HUES6 (cell line): ENCODE measurements around the gene CSN1S1.

Source experiments
- H3K27ac ChIP-seq: 2 replicates; pipeline ENCODE4 v1.7.0; 2013; ENCODE audit warnings: low read depth, mild to moderate bottlenecking, low read length, inconsistent platforms
- H3K27me3 ChIP-seq: 2 replicates; pipeline ENCODE4 v1.6.1; 2013; ENCODE audit warnings: low read length; ENCODE audit not compliant: control insufficient read depth, insufficient read depth
- H3K36me3 ChIP-seq: 2 replicates; pipeline ENCODE4 v1.6.1; 2013; ENCODE audit warnings: low read length; ENCODE audit not compliant: control insufficient read depth, insufficient read depth
- H3K4me1 ChIP-seq: 2 replicates; pipeline ENCODE4 v1.6.1; 2013; ENCODE audit warnings: low read length; ENCODE audit not compliant: control insufficient read depth, insufficient read depth
- H3K4me3 ChIP-seq: 2 replicates; pipeline ENCODE4 v1.5.1; 2013; ENCODE audit warnings: low read depth, low read length
- H3K9ac ChIP-seq: one replicate; pipeline ENCODE4 v1.6.1; 2013; ENCODE audit warnings: mild to moderate bottlenecking, low read length
- H3K9me3 ChIP-seq: 2 replicates; pipeline ENCODE4 v1.6.1; 2013; ENCODE audit warnings: low read depth, low read length; ENCODE audit not compliant: control insufficient read depth, insufficient read depth

The CSN1S1 gene, protein sequence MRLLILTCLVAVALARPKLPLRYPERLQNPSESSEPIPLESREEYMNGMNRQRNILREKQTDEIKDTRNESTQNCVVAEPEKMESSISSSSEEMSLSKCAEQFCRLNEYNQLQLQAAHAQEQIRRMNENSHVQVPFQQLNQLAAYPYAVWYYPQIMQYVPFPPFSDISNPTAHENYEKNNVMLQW

DNA sequence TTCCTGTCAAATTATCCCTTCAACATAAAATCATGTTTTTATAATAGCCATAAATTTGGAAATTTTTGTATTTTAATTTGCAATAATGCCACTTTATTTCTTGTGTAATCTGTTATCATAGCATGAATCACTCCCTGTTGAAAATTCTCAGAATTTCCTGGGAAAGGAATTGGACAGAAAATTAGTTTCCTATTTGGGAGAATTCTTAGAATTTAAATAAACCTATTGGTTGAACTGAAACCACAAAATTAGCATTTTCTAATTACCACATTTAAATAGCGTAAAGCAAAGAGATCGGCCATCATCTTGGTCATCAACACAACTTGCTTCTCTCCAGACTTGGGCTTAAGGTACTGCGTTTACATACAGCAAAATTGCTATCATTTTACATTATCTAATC lies at the start of gene CSN1S1:
Gene CSN1S1 (plus strand): TSS at position 301 of the 400 bp plus-strand sequence. CDS start 1,488 bp downstream, outside the sequence.
- Histone ChIP-seq H3K36me3 (no peaks in the 10 kb centered on the region), H3K9ac (no peak within 1 kb of the TSS), H3K9me3 (no peaks in the 10 kb centered on the region), H3K4me3 (no peak within 1 kb of the TSS), H3K27me3 (no peaks in the 10 kb centered on the region), H3K27ac (no peak within 1 kb of the TSS), H3K4me1 (no peaks in the 10 kb centered on the region)

DNA sequence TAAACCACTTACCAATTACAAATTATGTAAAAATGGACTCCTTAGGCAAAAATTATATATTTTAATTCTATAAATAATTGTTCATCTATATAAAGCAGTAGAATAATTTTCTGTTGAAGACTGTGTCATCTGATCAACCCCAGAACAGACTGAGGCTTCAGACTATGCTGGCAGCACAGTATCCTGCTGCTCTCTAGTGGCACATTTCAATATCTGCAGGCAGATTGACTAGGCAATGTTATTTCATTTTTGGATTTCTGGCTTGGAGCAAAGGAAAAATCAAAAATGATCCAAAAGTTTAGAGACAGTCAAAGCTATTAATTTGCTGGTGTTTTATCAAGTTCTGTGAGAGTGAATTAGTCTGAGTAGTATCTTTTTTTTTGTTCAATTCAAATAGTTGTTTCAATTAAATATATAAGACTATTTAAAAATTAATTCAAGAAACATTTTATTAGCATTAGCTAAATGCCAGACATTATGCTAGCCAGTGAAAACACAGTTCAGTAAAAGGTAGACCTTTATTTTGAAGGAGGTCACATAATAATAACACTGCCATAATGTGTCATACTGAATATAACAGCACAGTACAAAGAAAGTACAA lies 49.6 kb upstream of the CSN1S1 start:
- H3K27me3 ChIP-seq: no peaks in the 10 kb centered on the region
- H3K27ac ChIP-seq: no peak overlapping the region
- peaks cover 14% of the 10 kb centered on the region for H3K9me3 ChIP-seq
- no peak overlapping the region for H3K4me3 ChIP-seq
- no peaks in the 10 kb centered on the region for H3K36me3 ChIP-seq
- no peaks in the 10 kb centered on the region for H3K4me1 ChIP-seq
- H3K9ac ChIP-seq: no peak overlapping the region

DNA sequence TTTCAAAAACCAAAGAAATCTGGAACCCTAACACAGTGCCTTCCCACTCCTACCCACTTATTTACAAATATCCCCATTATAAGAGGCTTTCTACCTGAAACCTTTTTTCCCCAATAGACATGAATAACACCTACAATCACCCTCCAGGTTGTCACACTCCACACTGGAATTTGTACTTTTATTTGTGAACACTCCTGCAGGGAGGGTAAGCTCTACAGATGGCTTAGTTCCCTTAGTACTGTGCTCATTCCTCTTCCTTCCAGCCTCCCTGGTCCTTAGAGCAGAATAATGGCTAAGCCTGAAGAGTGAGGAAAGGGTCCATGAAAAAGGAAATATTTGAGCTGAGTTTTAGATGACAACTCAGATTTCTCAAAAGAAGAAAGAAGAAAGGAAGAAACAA lies 48.7 kb upstream of the CSN1S1 start:
- H3K9me3 ChIP-seq: peaks cover 14% of the 10 kb centered on the region
- no peak overlapping the region for H3K4me3 ChIP-seq
- H3K27me3 ChIP-seq: no peaks in the 10 kb centered on the region
- no peaks in the 10 kb centered on the region for H3K36me3 ChIP-seq
- no peak overlapping the region for H3K9ac ChIP-seq
- no peaks in the 10 kb centered on the region for H3K4me1 ChIP-seq
- no peak overlapping the region for H3K27ac ChIP-seq

DNA sequence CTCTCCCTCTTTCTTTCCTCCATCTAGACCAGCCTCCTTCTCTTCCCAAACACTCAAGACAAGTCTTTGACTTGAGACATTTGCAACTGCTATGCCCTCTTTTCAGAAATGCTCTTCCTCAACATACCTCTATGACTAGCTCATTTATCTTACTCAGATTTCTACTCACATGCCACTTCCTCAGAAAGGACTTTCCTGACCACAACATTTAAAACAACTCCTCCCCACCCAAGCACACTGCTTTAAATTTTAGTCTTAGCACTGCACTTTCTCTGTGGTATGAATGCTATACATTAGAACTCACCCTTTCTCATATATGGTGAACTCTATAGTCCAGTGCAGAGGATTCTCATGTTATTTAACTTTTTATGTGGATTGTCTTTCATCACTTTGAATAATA lies 42.5 kb upstream of the CSN1S1 start:
- Histone ChIP-seq H3K9me3 (peaks cover 10% of the 10 kb centered on the region), H3K27ac (no peak overlapping the region), H3K27me3 (no peaks in the 10 kb centered on the region), H3K4me1 (no peaks in the 10 kb centered on the region), H3K36me3 (no peaks in the 10 kb centered on the region), H3K4me3 (no peak overlapping the region), H3K9ac (no peak overlapping the region)

DNA sequence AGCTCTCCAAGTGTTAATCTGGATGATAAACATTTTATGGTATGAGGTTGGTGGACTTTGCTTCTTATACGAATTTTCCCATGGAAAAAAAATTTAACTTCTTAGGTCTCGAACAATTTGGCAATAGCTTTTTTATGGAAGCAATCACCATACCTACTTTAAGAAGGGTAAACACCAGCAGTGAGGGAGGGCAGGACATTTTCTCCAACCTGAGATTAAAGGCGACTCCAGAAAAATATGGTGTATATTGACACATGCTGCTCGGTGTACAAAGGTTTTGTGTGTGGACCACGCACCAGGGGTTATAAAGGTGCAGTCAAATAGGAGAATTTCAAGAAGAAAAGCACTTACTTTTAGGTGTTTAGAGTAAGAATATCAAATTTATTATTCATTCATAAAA lies 36.7 kb upstream of the CSN1S1 start:
- no peak overlapping the region for H3K4me3 ChIP-seq
- H3K27me3 ChIP-seq: no peaks in the 10 kb centered on the region
- H3K36me3 ChIP-seq: no peaks in the 10 kb centered on the region
- H3K27ac ChIP-seq: no peak overlapping the region
- H3K9me3 ChIP-seq: no peaks in the 10 kb centered on the region
- H3K9ac ChIP-seq: no peak overlapping the region
- no peaks in the 10 kb centered on the region for H3K4me1 ChIP-seq

DNA sequence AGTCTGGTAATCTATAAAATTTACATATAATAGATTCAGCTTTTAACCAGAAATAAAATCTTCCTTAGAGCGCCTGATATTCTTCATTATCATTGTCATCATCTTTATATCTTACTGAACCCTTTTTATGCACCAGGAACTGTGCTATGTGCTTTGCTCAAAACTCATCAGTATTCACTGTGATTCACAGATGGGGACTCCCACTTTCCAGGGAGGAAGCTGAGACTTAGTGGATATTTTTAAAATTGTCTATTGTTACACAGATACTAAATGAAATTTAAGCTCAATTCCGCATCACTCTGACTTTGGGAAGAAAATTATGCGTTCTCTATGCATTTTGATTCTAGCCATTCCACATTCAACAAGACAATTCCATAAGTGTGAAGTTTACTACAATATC lies 36.1 kb upstream of the CSN1S1 start:
- H3K4me1 ChIP-seq: no peaks in the 10 kb centered on the region
- H3K27me3 ChIP-seq: no peaks in the 10 kb centered on the region

DNA sequence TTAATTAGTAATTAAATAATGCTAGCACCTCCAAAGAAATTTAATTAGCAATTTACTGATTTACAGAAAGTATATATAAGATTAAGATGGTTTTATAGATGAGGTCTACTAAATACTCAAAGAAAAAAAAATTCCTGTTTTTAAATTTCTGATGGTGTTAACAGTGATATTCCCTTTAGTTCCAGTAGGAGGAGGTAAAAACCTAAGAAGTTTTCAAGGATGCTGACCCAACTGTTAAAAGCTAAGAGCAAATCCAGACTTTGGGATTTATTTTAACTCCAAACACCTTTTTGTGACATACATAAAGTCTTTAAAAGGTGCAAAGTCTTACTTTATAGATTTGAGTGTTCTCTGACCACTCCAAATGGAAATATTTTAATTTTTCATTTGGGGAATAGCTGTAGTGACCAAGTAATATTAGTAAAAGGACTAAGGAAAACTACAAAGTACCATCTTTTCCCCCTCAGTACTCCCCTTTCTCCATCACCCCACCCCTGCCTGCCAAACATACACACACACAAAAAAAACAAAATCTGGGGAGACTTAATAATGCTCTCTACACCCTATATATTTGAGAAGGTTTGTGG lies 34.2 kb upstream of the CSN1S1 start:
- Histone ChIP-seq H3K9me3 (no peaks in the 10 kb centered on the region), H3K4me3 (no peak overlapping the region), H3K9ac (no peak overlapping the region), H3K27ac (no peak overlapping the region), H3K27me3 (no peaks in the 10 kb centered on the region), H3K36me3 (no peaks in the 10 kb centered on the region), H3K4me1 (no peaks in the 10 kb centered on the region)

More for the DNA sequence above, 36.1 kb upstream of the CSN1S1 start:
- Histone ChIP-seq H3K36me3 (no peaks in the 10 kb centered on the region), H3K9ac (no peak overlapping the region), H3K27ac (no peak overlapping the region), H3K9me3 (no peaks in the 10 kb centered on the region), H3K4me3 (no peak overlapping the region)

DNA sequence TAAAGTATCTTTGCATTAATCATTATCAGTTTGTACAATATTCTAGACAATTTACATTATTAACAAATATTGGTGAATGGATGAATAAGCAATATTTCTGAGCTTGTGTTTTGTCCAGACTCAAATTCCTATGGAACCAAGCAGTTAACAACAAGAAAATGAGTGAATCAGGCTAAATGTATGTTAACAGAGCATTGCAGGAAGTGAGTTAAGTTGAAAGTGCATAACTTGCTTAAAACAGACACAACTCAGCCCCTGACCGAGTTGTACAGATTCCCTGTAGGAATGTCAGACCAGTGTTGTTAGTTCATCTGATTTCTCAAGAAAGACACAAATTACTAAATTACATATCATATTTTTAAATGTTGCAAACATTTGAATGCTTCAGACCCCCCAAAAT lies 23.7 kb upstream of the CSN1S1 start:
- no peaks in the 10 kb centered on the region for H3K9me3 ChIP-seq
- no peaks in the 10 kb centered on the region for H3K27me3 ChIP-seq
- H3K4me1 ChIP-seq: no peaks in the 10 kb centered on the region
- no peaks in the 10 kb centered on the region for H3K36me3 ChIP-seq
- no peak overlapping the region for H3K9ac ChIP-seq
- H3K27ac ChIP-seq: no peak overlapping the region
- no peak overlapping the region for H3K4me3 ChIP-seq

DNA sequence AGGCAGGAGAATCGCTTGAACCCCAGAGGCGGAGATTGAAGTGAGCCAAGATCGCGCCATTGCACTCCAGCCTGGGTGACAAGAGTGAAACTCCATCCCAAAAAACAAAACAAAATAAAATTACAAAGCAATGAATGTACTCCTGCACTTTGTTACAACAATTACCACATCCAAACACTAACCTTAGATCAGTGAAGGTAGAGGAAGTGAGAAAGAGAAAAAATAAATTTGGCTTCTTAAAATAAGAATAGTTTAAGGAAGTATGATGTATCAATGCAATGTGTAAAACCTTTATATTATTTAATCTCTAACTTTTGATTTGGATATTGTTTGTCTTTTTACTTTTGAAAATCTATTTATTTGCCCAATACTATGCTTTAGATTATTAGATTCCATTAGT lies 21.7 kb upstream of the CSN1S1 start:
- Histone ChIP-seq H3K27ac (no peak overlapping the region), H3K27me3 (no peaks in the 10 kb centered on the region), H3K36me3 (no peaks in the 10 kb centered on the region), H3K9me3 (no peaks in the 10 kb centered on the region), H3K4me3 (no peak overlapping the region), H3K4me1 (no peaks in the 10 kb centered on the region), H3K9ac (no peak overlapping the region)

DNA sequence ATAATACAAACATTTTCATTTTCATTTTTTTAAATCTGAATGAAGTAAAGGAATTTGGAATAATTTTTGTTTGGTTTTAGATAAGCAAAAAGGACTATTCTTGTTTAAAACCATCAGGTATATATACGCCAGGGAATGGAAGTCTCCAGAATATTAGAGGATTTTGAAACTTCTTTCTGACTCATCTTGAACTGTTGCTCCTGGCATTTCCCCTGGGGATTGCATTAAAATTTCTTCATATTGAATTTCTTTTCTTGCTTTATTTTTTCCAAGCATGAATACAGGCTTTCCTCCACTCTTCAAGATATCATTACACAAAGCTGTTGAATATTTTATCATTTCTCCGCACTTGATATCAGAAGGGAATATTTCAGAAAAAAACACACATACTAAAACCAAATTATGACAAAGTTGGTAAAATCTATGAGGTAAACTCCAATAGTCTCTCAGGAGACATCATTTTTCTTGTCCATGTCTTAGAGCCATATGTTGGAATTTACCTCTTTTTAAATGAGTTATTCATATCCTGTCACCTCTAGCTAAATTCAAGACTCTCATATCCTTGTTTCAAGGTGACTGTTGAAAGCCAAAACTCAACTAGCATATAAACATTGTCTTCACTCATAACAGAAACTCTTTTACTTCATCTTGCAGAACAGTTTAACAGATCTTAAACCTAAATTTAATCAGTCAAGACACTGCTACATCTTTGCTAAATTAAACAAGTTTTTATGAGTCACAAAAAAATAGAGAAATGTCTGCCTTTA lies 20.7 kb upstream of the CSN1S1 start:
- Histone ChIP-seq H3K4me1 (no peaks in the 10 kb centered on the region), H3K9me3 (no peaks in the 10 kb centered on the region), H3K4me3 (no peak overlapping the region), H3K9ac (no peak overlapping the region), H3K27me3 (no peaks in the 10 kb centered on the region), H3K36me3 (no peaks in the 10 kb centered on the region), H3K27ac (no peak overlapping the region)

DNA sequence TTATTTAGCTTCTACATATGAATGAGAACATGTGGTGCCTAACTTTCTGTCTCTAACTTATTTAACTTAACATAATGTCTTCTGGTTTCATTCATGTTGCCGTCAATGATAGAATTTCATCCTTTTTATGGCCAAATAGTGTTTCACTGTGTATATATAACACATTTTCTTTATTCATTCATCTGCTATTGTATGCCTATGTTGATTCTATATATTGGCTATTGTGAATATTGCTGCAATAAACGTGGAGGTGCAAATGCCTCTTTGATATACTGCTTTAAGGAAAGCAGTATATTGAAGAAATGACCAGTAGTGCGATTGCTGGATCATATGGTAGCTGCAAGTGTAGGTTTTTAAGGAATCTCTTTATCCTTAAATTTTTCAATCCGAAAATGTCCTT lies 10.0 kb upstream of the CSN1S1 start:
- Histone ChIP-seq H3K4me3 (no peak overlapping the region), H3K9me3 (no peaks in the 10 kb centered on the region)

More for the DNA sequence above, 10.0 kb upstream of the CSN1S1 start:
- H3K4me1 ChIP-seq: no peaks in the 10 kb centered on the region
- H3K27ac ChIP-seq: no peak overlapping the region
- no peak overlapping the region for H3K9ac ChIP-seq
- H3K27me3 ChIP-seq: peaks cover 33% of the 10 kb centered on the region
- no peaks in the 10 kb centered on the region for H3K36me3 ChIP-seq
